Measurements from ENCODE around the gene APOA4. TPM values are rescaled to one million over a fixed set of nuclear protein-coding genes. Genes with fewer than 3 reads are reported as not detected.
A peak's percentile ranks its signal among the peaks of the same experiment; 100 is the strongest.

APOA4 gene
- total and polyA plus RNA-seq, 2 of the 13 experiments (the other 11 are each of a cell fraction or from before 2014, with no cell fraction given): 3.8 to 7.2 TPM

GRCh38 chr11:116826751-116827431, 3.8 kb upstream of the APOA4 start (continued):
- peak; percentile 54 for TF ChIP-seq ZNF263 (CRISPR knock-in tag; IDR thresholded peaks at IDR 0.05)
- TF ChIP-seq SOX5 (CRISPR knock-in tag; IDR thresholded peaks at IDR 0.05; ENCODE audit: borderline replicate concordance): peak; percentile 80
- peak; percentile 67 for TF ChIP-seq ZNF124 (CRISPR knock-in tag; IDR thresholded peaks at IDR 0.05)
- no peak for TF ChIP-seq DNMT3B (CRISPR knock-in tag; conservative IDR thresholded peaks at IDR 0.05)
- peak; percentile 87; the same call in 1 of the 2 replicates for TF ChIP-seq ZNF205 (CRISPR knock-in tag; IDR thresholded peaks at IDR 0.05)
- TF ChIP-seq ZNF850 (CRISPR knock-in tag; conservative IDR thresholded peaks at IDR 0.05): no peak
- TF ChIP-seq ZFP90 (CRISPR knock-in tag; IDR thresholded peaks at IDR 0.05; ENCODE audit: borderline replicate concordance): no peak; the same call in 1 of the 2 replicates
- TF ChIP-seq ZNF282 (IDR thresholded peaks at IDR 0.05; ENCODE audit: partially characterized antibody): no peak
- TF ChIP-seq MZF1 (CRISPR knock-in tag; IDR thresholded peaks at IDR 0.05; ENCODE audit: borderline replicate concordance): no peak
- no peak; the same call in 1 of the 2 replicates for TF ChIP-seq JUN (CRISPR knock-in tag; IDR thresholded peaks at IDR 0.05)
- TF ChIP-seq ZNF678 (CRISPR knock-in tag; IDR thresholded peaks at IDR 0.05): no peak
- TF ChIP-seq ATAD3A (CRISPR knock-in tag; IDR thresholded peaks at IDR 0.05): no peak
- TF ChIP-seq ZBTB10 (CRISPR knock-in tag; IDR thresholded peaks at IDR 0.05; ENCODE audit: borderline replicate concordance): peak; percentile 74; the same call in 1 of the 2 replicates
- no peak for TF ChIP-seq KIAA2018 (CRISPR knock-in tag; IDR thresholded peaks at IDR 0.05; ENCODE audit: borderline replicate concordance)
- TF ChIP-seq FUBP1 (CRISPR knock-in tag; IDR thresholded peaks at IDR 0.05; ENCODE audit: borderline replicate concordance): no peak
- no peak for TF ChIP-seq HCFC1 (IDR thresholded peaks at IDR 0.05; ENCODE audit: low read depth, low read length)
- TF ChIP-seq SP5 (CRISPR knock-in tag; IDR thresholded peaks at IDR 0.05; ENCODE audit: borderline replicate concordance, low read depth): peak; percentile 88

Data from HepG2 (cell line).